HG03039 (cell line): ENCODE results near the gene RNF145.

Experiments used
- ATAC-seq: cut with Tn5 transposase; IDR thresholded peaks from one replicate; pipeline ENCODE4 v1.9.1; 2021; ENCODE audit warnings: mild to moderate bottlenecking, moderate library complexity; ENCODE audit not compliant: unreplicated experiment

RNF145 gene

GRCh38 chr5:159198063-159199036, 11.0 kb downstream of the RNF145 start:
- peak; percentile 82 for ATAC-seq

GRCh38 chr5:159195775-159196174, 13.6 kb downstream of the RNF145 start:
- ATAC-seq, result no peak

- ATAC-seq, result no peak
Measured at GRCh38 chr5:159190170-159190569, 19.2 kb downstream of the RNF145 start.

- no peak for ATAC-seq
Measured at GRCh38 chr5:159189310-159189709, 20.0 kb downstream of the RNF145 start.

- no peak for ATAC-seq
Measured at GRCh38 chr5:159187719-159188118, 21.6 kb downstream of the RNF145 start.

- ATAC-seq, result no peak
Measured at GRCh38 chr5:159186319-159186718, 23.0 kb downstream of the RNF145 start.

GRCh38 chr5:159185773-159186172, 23.6 kb downstream of the RNF145 start:
- no peak for ATAC-seq

GRCh38 chr5:159184858-159185381, 24.4 kb downstream of the RNF145 start:
- peak; percentile 52 for ATAC-seq

- no peak for ATAC-seq
Measured at GRCh38 chr5:159184236-159184635, 25.1 kb downstream of the RNF145 start.

- ATAC-seq, result no peak
Measured at GRCh38 chr5:159183247-159183646, 26.1 kb downstream of the RNF145 start.

- ATAC-seq, result no peak
Measured at GRCh38 chr5:159182691-159183090, 26.7 kb downstream of the RNF145 start.

- ATAC-seq, result no peak
Measured at GRCh38 chr5:159181651-159182050, 27.7 kb downstream of the RNF145 start.

GRCh38 chr5:159181152-159181551, 28.2 kb downstream of the RNF145 start:
- ATAC-seq, result no peak

- no peak for ATAC-seq
Measured at GRCh38 chr5:159179529-159180305, 29.6 kb downstream of the RNF145 start.

GRCh38 chr5:159178978-159179377, 30.4 kb downstream of the RNF145 start:
- ATAC-seq, result peak; percentile 82

GRCh38 chr5:159175547-159175946, 33.8 kb downstream of the RNF145 start:
- ATAC-seq, result no peak

GRCh38 chr5:159174511-159175168, 34.7 kb downstream of the RNF145 start:
- ATAC-seq, result no peak

GRCh38 chr5:159171274-159171673, 38.1 kb downstream of the RNF145 start:
- no peak for ATAC-seq

GRCh38 chr5:159170021-159170420, 39.3 kb downstream of the RNF145 start:
- ATAC-seq, result no peak

- ATAC-seq, result no peak
Measured at GRCh38 chr5:159166416-159166815, 42.9 kb downstream of the RNF145 start.

GRCh38 chr5:159163701-159164046, 45.7 kb downstream of the RNF145 start:
- no peak for ATAC-seq
